HepG2 (cell line): ENCODE data around the gene CPLX1. TPM values are rescaled to one million over a fixed set of nuclear protein-coding genes. Genes with fewer than 3 reads are reported as not detected.

Experiments
- CAMTA2 ChIP-seq: sonication (generic); formaldehyde crosslinking; IDR thresholded peaks from 2 replicates; pipeline ENCODE4 v1.4.0; 2020; ENCODE audit warnings: mild to moderate bottlenecking, missing genetic modification reagents, borderline replicate concordance
- CSRNP2 ChIP-seq: sonication (generic); formaldehyde crosslinking; conservative IDR thresholded peaks from 2 replicates; pipeline ENCODE4 v1.8.0; 2022; ENCODE audit warnings: low read depth, missing genetic modification reagents
- DDIT3 ChIP-seq: sonication (generic); formaldehyde crosslinking; IDR thresholded peaks from 2 replicates; pipeline ENCODE4 v1.4.0; 2020; ENCODE audit warnings: mild to moderate bottlenecking, missing genetic modification reagents
- ELF3 ChIP-seq: IDR thresholded peaks from 2 replicates; pipeline ENCODE4 v1.6.1; 2016; ENCODE audit warnings: missing genetic modification reagents, missing compliant biosample characterization
- HOMEZ ChIP-seq: IDR thresholded peaks from 2 replicates; pipeline ENCODE4 v1.6.1; 2016; ENCODE audit warnings: low read depth
- LCORL ChIP-seq, 2 experiments: fragments of 450-650 bp in 1 of 2; sonication (generic) in 1 of 2; formaldehyde crosslinking in 1 of 2; IDR thresholded peaks; 2 replicates each; pipeline versions ENCODE4 v1.5.0 to v1.6.1; 2017 to 2020; ENCODE audit warnings: antibody characterized with exemption in 1 of 2, missing genetic modification reagents in 1 of 2
- MEF2D ChIP-seq: sonication (generic); formaldehyde crosslinking; IDR thresholded peaks from 2 replicates; pipeline ENCODE4 v1.5.1; 2020; ENCODE audit warnings: mild to moderate bottlenecking, missing genetic modification reagents
- POLR2AphosphoS2 ChIP-seq: IDR thresholded peaks from 2 replicates; pipeline ENCODE4 v1.6.1; 2011; ENCODE audit warnings: low read depth, low read length, improper control_type of control experiment
- RFX1 ChIP-seq: fragments of 450-650 bp; IDR thresholded peaks from 2 replicates; pipeline ENCODE4 v1.6.1; 2017
- SOX5 ChIP-seq: IDR thresholded peaks from 2 replicates; pipeline ENCODE4 v1.6.1; 2016; ENCODE audit warnings: borderline replicate concordance
- STAT6 ChIP-seq: sonication (generic); formaldehyde crosslinking; IDR thresholded peaks from 2 replicates; pipeline ENCODE4 v1.4.0; 2020; ENCODE audit warnings: missing genetic modification reagents, mild to moderate bottlenecking, borderline replicate concordance
- TBX2 ChIP-seq: sonication (generic); formaldehyde crosslinking; IDR thresholded peaks from 2 replicates; pipeline ENCODE4 v1.5.0; 2020; ENCODE audit warnings: missing genetic modification reagents, mild to moderate bottlenecking, borderline replicate concordance
- ZFP90 ChIP-seq: sonication (generic); formaldehyde crosslinking; IDR thresholded peaks from 2 replicates; pipeline ENCODE4 v1.8.0; 2022; ENCODE audit warnings: missing genetic modification reagents, mild to moderate bottlenecking, inconsistent platforms, borderline replicate concordance
- ZFY ChIP-seq: sonication (generic); formaldehyde crosslinking; IDR thresholded peaks from 2 replicates; pipeline ENCODE4 v1.4.0; 2020; ENCODE audit warnings: missing genetic modification reagents
- ZNF121 ChIP-seq: sonication (generic); formaldehyde crosslinking; IDR thresholded peaks from 2 replicates; pipeline ENCODE4 v1.5.0; 2020; ENCODE audit warnings: mild to moderate bottlenecking, missing genetic modification reagents
- ZNF138 ChIP-seq: sonication (generic); formaldehyde crosslinking; IDR thresholded peaks from 2 replicates; pipeline ENCODE4 v1.5.0; 2020; ENCODE audit warnings: mild to moderate bottlenecking, low read depth, missing genetic modification reagents
- ZNF326 ChIP-seq: sonication (generic); formaldehyde crosslinking; IDR thresholded peaks from 2 replicates; pipeline ENCODE4 v1.4.0; 2020; ENCODE audit warnings: missing genetic modification reagents, borderline replicate concordance
- ZNF343 ChIP-seq: sonication (generic); formaldehyde crosslinking; IDR thresholded peaks from 2 replicates; pipeline ENCODE4 v1.4.0; 2020; ENCODE audit warnings: mild to moderate bottlenecking, missing genetic modification reagents
- ZNF414 ChIP-seq: sonication (generic); formaldehyde crosslinking; IDR thresholded peaks from 2 replicates; pipeline ENCODE4 v1.5.0; 2020; ENCODE audit warnings: missing genetic modification reagents
- ZNF496 ChIP-seq: sonication (generic); formaldehyde crosslinking; IDR thresholded peaks from 2 replicates; pipeline ENCODE4 v1.8.1; 2023; ENCODE audit warnings: mild to moderate bottlenecking, moderate library complexity, missing genetic modification reagents; ENCODE audit not compliant: insufficient replicate concordance
- ZNF598 ChIP-seq: sonication (generic); formaldehyde crosslinking; IDR thresholded peaks from 2 replicates; pipeline ENCODE4 v1.5.1; 2020; ENCODE audit warnings: mild to moderate bottlenecking, missing genetic modification reagents, borderline replicate concordance
- polyA plus RNA-seq, 8 experiments: library from polyadenylated mRNA; depleted of rRNA in 3 of 8; stranded (reverse) in 7 of 8; unstranded in 1 of 8; fragments of >200 nt; fragmentation: Illumina TruSeq in 4 of 8; extraction: Trizol in 4 of 8; gene quantifications; 2 replicates each; pipeline versions ENCODE4 v1.2.1 to v1.2.3, GENCODE V29; 2011 to 2016; ENCODE audit warnings: low read depth in 4 of 8, missing spikeins in 1 of 8, mixed read lengths in 1 of 8; ENCODE audit not compliant: insufficient read depth in 1 of 8
- total RNA-seq, 5 experiments: library from RNA; depleted of rRNA; stranded (reverse); fragments of >200 nt; fragmentation: Illumina TruSeq; extraction: Trizol; gene quantifications; 2 replicates each; pipeline ENCODE4 v1.2.3, GENCODE V29; 2016; ENCODE audit warnings: low read depth in 1 of 5

Gene CPLX1
- total and polyA plus RNA-seq, 2 of the 13 experiments (the other 11 are each of a cell fraction or from before 2014, with no cell fraction given), result 0.18 TPM

- no peak for TF ChIP-seq DDIT3
- TF ChIP-seq ZNF343 (CRISPR knock-in tag), result 0 out of 2 replicates have a peak, but pooled peaks have one; percentile 82
- TF ChIP-seq CAMTA2 (CRISPR knock-in tag), result no peak
- TF ChIP-seq HOMEZ (CRISPR knock-in tag), result no peak
- no peak for TF ChIP-seq ZNF598 (CRISPR knock-in tag)
- no peak for TF ChIP-seq ZNF496 (CRISPR knock-in tag)
- no peak for TF ChIP-seq ZNF121
- no peak for TF ChIP-seq ZNF326
- no peak for TF ChIP-seq ZNF414
- TF ChIP-seq POLR2AphosphoS2, result peak; percentile 85
- no peak for TF ChIP-seq RFX1
- TF ChIP-seq STAT6 (CRISPR knock-in tag), result peak; percentile 88
- no peak for TF ChIP-seq CSRNP2
- peak; percentile 9; the same call in 1 of the 2 replicates for TF ChIP-seq ELF3 (CRISPR knock-in tag)
- no peak; the same call in 1 of the 2 replicates for TF ChIP-seq ZNF138 (CRISPR knock-in tag)
- TF ChIP-seq SOX5 (CRISPR knock-in tag), result no peak
- TF ChIP-seq MEF2D (CRISPR knock-in tag), result no peak
- TF ChIP-seq ZFY (CRISPR knock-in tag), result peak; percentile 89
- TF ChIP-seq LCORL (IDR thresholded peaks at IDR 0.05), result no peak
- no peak; the same call in 1 of the 2 replicates for TF ChIP-seq LCORL (CRISPR knock-in tag; IDR thresholded peaks at IDR 0.05)
- TF ChIP-seq TBX2 (CRISPR knock-in tag), result no peak
- TF ChIP-seq ZFP90 (CRISPR knock-in tag), result no peak
Observed at GRCh38 chr4:781493-782216, 44.3 kb downstream of the CPLX1 start (continued).
